Iris pigment epithelial cell (primary cell): Measurements from ENCODE around the gene HEG1.
A peak's percentile ranks its signal among the peaks of the same experiment; 100 is the strongest.

Experiments
- DNase-seq: peaks from one replicate; pipeline ENCODE4 v3.0.0-alpha.2; 2011; ENCODE audit warnings: low read depth

The HEG1 gene

DNA sequence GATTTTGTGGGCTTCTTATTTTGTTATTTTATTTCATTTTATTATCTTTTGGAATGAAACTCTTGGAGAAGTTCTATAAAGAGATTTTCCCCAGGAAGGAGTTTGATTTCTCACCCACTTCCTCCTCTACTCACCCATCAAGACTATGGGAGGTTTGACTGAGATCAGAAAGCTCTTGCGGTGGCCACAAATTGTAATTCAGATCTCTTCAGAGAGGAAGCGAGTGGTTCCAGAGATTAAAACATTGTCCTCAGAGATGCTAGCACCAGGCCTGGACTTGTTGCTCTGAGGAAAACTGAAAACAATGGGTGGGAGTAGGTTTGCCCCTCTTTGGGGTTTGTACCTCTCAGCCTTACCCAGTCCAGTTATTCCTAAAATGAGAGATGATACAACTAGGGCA is 113.2 kb downstream of the HEG1 start:
- DNase-seq, result no peak

DNA sequence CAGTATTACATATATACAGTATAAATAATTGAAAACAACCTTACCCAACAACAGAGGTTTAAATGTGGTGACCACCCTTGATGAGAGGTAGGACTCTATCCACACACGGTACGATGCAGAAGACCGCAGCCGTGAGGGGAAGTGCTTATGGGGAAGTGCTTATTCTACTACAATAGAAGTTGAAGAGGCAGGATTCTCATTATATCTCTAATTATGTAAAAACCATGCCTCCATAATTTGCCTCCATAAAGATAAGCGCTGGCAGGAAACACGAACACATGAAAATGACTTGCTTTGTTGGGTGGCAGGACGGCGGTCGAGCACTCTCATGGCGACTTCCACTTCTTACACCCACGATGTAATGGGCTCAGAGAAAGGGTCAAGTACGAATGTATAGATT is 114.0 kb downstream of the HEG1 start:
- DNase-seq, result no peak

DNA sequence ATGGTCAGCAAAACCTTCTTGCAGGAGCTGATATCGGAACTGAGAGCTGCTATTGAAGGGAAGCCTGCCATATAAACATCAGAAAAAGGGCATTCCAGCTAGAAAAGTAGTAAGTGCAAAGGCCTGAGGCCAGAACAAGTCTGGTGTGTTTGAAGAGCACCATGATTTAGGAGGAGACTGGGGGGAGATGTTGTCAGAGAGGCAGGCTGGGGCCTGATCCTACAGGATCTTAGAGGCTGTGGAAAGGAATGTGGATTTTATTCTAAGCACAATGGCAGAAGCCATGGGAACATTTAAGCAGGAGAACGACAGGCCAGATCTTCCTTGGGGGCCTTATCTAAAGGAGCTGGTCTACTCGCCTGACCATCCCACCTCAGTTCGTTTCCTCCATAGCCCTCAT is 116.1 kb downstream of the HEG1 start:
- DNase-seq, result no peak

DNA sequence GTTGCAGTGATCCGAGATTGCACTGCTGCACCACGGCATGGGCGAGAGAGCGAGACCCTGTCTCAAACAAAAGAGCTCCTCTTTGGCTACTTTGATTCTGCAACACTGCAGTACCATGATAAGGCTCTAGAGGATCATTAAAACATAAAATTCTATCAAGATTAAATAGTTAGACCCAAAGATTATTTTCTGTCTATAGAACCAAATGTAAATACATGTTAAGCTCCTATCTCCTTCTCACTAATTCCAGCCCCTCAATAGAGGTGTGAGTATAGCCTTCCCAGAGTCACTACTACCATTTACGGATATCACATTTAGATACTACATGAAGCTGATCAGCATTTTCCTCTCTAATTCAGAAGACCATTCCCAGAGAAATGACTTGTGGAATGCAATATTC is 116.9 kb downstream of the HEG1 start:
- DNase-seq, result no peak

DNA sequence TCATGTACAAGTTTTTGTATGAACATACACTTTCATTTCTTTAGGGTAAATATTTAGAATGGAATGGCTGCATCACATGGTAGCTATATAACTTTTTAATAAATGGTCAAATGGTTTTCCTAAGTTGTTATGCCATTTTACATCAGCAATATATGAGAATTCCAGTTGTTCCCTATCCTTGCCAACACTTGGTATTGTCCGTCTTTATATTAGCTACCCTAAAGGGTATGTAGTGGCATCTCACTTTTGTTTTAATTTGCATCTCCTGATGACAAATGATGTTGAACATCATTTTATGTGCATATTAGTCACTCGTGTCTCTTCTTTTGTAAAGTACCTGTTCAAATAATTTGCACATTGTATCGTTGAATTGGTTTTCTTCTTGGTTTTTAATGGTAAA is 118.7 kb downstream of the HEG1 start:
- no peak for DNase-seq

DNA sequence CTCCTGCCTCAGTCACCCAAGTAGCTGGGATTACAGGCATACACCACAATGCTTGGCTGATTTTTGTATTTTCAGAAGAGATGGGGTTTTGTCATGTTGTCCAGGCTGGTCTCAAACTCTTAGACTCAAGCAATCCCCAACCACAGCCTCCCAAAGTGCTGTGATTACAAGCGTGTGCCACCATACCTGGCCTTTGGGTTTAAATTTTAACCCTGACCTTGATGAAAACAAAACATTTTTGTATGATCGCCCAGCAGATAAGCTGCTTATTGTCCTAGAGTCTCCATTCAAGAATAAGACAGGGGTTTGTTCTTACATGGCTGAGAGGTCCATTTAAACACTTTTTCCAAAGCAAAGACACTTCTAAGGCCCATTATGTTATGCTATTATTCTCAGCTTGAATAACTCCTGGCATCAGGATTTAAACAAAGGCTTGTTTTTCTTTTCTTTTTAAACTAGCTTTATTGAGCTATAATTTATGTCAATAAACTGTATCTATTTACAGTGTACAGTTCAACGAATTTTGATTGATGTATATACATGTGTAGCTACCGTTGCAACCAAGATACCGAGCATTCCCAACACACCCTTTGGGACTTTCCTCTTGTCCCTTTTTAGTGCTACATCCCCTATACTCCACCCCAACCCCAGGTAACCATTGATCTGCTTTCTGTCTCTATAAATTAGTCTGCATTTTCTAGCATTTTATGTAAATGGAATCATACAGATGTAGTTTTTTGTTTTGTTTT is 119.8 kb downstream of the HEG1 start:
- no peak for DNase-seq

DNA sequence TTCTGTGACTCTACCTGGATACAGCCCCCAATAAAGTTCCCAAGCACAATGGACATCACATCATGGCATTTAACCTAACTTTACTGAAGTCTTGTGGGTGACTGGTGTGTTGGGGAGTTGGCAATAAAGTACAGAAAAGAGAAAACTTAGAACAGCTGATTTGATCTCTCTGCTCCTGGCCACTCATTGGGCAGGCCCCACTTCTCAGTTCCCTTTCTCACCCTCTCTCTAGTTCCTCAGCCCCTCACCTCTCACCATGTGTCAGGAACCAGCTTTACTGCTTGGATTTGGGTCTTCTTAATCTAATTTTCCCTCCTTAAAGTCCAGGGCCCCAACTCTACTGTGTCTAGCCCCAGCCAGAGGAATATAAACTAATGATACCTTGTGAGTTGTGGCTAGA is 120.5 kb downstream of the HEG1 start:
- DNase-seq, result no peak

DNA sequence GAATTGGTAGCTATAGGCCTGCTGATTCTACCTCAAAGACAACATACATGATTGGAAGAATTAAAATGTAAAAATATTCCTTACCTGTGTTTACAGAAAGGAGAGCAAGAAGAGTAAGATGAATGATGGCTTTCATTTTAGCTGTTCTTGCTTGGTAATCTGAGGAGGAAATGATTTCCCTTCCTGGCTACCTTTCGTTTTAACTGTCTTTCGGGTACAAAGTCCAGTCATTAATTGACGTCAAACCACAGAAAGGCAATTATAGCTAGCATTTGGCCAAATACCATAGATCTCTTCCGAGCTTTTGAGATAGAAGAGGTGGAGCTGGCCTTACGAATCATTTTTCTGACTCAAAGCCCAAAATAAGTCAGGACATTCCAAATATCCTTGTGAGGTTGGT is 121.2 kb downstream of the HEG1 start, which contains the start of gene MUC13:
Gene MUC13, minus strand, starts transcription at position 175 of the 400 bp plus-strand sequence. Its CDS starts 39 bp downstream, at position 136.
- DNase-seq, result no peak

DNA sequence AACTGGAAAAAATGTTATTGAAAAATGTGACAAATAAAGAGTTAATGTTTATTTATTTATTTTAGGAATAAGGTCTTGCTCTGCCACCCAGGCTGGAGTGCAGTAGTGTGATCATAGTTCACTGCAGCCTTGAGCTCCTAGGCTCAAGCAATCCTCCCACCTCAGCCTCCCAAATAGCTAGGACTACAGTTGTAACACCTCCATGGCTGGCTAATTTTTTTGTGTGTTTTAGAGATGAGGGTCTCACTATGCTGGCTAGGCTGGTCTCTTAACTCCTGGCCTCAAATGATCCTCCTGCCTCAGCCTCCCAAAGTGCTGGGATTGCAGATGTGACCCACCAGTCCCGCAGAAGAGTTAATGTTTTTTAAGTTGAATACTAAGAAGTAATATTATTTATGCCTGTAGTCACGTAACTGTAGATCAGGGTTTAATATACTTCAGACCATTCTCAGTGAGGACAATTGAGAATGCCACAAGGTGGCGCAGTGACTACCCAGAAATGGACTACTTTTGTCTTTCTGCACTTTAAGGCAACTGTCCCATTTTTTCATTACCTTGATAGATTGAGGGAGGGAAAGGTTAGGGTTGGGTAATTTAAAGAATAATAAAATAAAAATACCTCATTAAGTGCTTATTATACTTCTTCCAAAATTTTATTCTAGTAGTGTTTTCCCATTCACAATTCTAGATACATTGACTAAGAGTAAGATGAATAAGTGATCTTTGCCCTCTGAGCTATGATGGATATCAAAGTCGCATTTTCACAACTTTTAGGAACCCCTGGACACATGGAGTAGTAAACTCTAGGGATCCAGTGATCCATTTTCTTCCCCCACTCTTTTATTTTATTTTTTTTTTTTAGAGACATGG is 127.2 kb downstream of the HEG1 start:
- peak; percentile 70 for DNase-seq

DNA sequence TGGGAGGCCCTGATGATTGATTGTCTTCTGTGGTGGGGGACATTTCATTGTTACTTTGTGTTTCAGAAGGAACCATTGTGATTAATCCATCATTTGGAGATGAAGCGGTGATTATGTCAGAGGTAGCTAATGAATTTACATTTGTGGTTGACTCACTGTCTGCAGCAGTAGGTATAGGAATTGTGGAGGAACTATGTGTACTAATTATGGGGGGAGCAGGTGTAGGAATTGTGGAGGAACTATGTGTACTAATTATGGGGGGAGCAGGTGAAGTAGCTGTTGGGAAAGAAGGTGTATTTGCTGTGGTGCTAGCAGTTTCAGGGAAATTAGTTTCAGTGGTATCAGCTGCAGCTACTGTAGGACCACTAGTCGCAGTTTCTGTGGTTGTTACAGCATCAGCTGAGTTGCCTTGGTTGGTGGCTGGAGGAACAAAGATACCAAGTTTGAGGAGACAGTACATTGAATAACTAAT is 128.2 kb downstream of the HEG1 start:
- no peak for DNase-seq

DNA sequence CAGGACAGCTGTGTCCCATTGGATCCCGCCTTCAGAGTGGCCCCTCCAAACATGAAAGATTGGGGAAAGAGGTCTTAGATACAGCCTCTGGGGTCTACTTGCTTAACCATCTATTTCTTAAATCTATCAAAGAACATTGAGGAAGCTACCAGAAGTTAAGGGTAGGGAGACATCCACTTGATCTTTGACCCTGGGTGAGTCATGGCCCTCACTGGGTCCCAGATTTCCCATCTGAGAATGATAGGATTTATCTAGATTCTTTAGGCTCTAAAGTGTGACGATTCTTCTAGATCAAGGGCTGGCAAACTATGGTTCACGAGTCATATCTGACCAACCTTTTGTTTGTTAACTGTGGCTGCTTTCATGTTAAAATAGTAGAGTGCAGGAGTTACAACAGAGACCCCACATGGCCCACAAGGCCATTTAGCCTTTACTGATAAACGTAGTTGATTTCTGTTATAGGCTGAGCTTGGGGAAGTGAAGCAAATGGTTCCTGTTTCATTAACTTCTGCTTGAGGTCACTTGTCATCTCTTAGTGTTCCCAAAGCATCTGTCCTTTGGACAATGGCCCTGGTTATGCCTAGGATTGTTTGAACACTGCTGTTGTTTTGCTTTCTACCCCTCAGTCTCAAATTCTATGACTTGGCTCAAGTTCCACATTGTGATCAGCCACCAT is 129.2 kb downstream of the HEG1 start:
- peak; percentile 12 for DNase-seq

DNA sequence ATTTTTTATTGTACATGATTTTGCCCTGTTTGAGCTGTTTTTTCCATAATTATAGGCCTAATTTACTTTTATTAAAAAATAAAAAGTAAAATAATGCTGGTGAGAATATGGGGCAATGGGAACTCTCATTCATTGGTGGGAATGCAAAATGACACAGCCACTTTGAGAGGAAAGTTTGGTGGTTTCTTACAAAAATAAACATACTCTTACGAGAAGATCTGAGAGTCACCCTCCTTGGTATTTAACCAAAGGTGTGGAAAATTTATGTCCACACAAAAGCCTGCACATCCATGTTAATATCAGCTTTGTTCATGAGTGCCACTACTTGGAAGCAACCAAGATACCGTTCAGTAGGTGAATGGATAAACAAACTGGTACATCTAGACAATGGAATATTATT is 131.1 kb downstream of the HEG1 start:
- DNase-seq, result peak; percentile 44

DNA sequence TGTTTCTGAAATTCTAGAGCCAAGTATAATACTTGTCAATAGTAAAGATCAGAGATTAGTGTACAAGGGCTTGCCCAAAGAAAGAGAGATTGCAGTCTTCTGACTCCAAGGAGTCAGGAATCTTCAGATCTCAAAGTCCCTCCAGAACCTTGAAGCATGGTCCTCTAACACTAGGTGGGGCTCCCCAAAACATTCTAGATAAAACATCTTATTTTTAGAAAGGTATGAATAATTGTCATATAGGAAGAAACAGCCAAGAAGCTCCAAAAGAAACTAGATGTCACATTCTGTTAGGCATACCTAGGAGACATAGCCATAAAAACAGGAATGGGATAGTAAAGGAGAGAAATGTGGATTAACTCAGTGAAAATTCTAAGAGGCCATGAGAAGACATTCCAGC is 132.0 kb downstream of the HEG1 start:
- peak; percentile 19 for DNase-seq

DNA sequence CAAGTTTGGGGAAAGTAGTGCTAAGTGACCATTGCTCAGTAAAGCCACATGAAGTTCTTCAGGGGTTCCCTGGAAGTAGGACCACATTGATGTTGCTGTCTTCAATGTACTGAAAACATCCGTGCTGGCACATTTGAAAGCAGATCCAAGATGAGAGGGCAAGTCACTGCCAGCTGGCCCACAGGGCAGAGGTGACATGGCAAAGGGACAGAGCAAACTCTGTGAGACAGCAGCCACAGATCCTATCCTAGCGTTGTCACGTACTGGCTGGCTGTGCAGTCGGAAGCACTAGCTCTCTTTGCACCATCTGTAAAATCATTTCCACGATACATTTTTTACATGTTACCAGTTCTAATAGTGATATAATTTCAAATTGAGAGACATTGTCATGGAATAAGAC is 135.1 kb downstream of the HEG1 start:
- no peak for DNase-seq

DNA sequence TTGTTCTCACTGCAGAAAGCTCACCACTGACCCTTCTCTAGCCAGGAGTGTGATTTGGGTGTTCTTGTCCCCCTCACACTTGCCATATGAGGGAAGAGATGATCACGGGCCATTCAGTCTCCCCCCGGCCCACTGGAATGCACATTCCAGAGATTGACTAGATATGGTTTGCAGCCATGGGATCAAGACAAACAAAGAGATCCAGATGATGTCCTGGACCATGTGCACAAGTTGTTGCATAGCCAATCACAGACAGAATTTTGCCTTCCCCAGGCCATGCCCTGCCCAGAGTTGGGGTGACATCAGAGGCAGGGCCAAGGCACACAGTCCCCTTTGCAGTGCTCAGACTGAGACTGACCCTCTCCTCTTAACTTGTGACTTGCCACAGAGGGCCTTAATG is 136.0 kb downstream of the HEG1 start:
- DNase-seq, result peak; percentile 20

DNA sequence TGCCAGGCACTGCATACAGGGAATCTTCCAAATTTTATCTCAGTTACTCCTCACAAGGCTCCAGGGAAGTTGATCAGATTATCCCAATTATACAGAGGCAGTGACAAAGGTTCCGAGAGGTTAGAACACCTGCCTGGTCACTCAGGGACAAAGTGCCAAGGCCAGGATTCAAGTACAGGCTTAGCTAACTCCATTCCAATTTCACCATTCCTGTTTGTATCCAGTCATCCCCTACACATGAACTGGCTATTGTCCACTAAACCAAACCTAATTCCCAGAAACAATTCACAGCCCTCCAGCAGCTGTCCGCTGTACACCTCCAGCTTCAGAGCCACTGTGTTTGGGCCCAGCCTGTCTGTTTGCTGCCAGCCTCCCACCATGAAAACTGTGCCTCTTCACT is 137.3 kb downstream of the HEG1 start:
- DNase-seq, result no peak

DNA sequence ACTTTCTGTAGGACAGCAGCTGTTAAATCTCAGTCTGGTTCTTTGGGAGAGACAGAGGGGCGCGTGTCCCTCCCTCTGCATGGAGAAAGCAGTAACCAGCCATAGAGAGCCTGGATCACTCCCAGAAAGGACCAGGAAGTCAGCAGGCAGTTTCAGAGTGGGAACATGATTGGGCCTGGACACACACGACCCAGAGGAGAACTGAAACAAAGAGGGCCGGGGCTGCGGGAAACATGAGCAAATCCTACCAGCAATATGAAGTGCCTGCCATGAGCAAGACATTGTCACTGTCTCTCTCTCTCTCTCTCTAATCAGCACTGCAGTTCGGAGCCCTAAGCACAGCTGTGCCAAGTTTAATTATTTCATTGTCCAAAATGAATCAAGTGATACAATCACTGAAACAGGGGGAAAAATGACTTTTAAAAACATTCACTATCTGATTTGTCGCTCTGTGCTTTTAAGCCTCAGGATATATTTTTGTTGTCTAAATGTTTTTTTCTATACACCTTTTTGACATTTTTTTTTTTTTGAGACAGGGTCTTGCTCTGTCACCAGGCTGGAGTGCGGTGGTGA is 138.9 kb downstream of the HEG1 start:
- DNase-seq, result no peak
